Mammary epithelial cell (primary cell): ENCODE measurements around the gene KDM4C.

ENCODE experiments used
- EZH2 ChIP-seq: IDR thresholded peaks from 2 replicates; pipeline ENCODE4 v1.6.1; 2012; ENCODE audit warnings: low read length, inconsistent platforms, borderline replicate concordance
- TF ChIP-seq, protein P1 (sequence below), 2 donors: IDR thresholded peaks in 1 of 2; conservative IDR thresholded peaks in 1 of 2; 2 replicates each; pipeline ENCODE4 v1.5.1; 2011 to 2012; ENCODE audit warnings: inconsistent platforms in 2 of 2, low read length in 2 of 2, mild to moderate bottlenecking in 2 of 2, control low read depth in 1 of 2, low read depth in 1 of 2; ENCODE audit not compliant: insufficient read depth in 1 of 2; ENCODE audit errors: extremely low read depth in 1 of 2

DNA sequence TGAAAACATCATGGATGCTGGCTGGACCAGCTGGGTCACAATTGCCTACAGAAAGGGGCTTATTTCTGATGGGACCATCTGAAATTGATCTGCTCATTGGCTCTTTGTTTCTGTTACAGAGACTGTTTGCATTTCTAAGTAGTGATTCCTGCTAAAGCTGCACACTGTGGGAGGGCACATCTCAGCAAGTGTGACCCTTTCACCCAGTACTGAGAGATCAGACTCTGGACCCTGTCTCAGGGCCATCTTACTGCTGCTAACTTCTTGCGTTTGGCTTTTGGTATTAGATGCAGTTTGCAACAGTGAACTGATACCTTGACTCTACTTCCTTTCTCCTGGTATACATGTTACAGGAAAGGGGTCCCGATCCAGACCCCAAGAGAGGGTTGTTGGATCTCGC, 24.5 kb upstream of the KDM4C start:
- TF ChIP-seq, protein P1, sequence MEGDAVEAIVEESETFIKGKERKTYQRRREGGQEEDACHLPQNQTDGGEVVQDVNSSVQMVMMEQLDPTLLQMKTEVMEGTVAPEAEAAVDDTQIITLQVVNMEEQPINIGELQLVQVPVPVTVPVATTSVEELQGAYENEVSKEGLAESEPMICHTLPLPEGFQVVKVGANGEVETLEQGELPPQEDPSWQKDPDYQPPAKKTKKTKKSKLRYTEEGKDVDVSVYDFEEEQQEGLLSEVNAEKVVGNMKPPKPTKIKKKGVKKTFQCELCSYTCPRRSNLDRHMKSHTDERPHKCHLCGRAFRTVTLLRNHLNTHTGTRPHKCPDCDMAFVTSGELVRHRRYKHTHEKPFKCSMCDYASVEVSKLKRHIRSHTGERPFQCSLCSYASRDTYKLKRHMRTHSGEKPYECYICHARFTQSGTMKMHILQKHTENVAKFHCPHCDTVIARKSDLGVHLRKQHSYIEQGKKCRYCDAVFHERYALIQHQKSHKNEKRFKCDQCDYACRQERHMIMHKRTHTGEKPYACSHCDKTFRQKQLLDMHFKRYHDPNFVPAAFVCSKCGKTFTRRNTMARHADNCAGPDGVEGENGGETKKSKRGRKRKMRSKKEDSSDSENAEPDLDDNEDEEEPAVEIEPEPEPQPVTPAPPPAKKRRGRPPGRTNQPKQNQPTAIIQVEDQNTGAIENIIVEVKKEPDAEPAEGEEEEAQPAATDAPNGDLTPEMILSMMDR (conservative IDR thresholded peaks at IDR 0.05 in 1 of 2, IDR thresholded peaks at IDR 0.05 in 1 of 2; ENCODE audit: extremely low read depth in 1 of 2, insufficient read depth in 1 of 2, low read depth in 1 of 2, low read length in 2 of 2) = no peak
- TF ChIP-seq EZH2 = no peak
